Testis (tissue), 3 donors: Measurements from ENCODE around the gene HTATSF1. TPM values are rescaled to one million over a fixed set of nuclear protein-coding genes. Genes with fewer than 3 reads are reported as not detected.
A peak's percentile ranks its signal among the peaks of the same experiment; 100 is the strongest.

Source experiments
- DNase-seq: peaks from one replicate; pipeline ENCODE4 v3.0.0-alpha.2; 2019
- H3K27ac ChIP-seq, 2 donors: fragments of 200-600 bp; sonication (generic); one replicate each; pipeline ENCODE4 v1.5.1; 2019
- H3K27me3 ChIP-seq: fragments of 200-600 bp; sonication (generic); one replicate; pipeline ENCODE4 v1.5.1; 2019
- H3K36me3 ChIP-seq: fragments of 200-600 bp; sonication (generic); one replicate; pipeline ENCODE4 v1.5.1; 2017; ENCODE audit warnings: low read depth; ENCODE audit errors: missing control alignments
- H3K4me1 ChIP-seq: fragments of 200-600 bp; sonication (generic); one replicate; pipeline ENCODE4 v1.5.1; 2019
- H3K4me3 ChIP-seq, 2 donors: fragments of 200-600 bp; sonication (generic); one replicate each; pipeline ENCODE4 v1.5.1; 2017 to 2019
- H3K9me3 ChIP-seq: fragments of 200-600 bp; sonication (generic); one replicate; pipeline ENCODE4 v1.5.1; 2017
- CTCF ChIP-seq, 3 experiments: fragments of 450-650 bp in 2 of 3; fragments of 200-600 bp in 1 of 3; sonication (generic) in 1 of 3; IDR thresholded peaks; one replicate each; pipeline ENCODE4 v1.5.1; 2016 to 2019; ENCODE audit warnings: antibody characterized with exemption in 3 of 3, mild to moderate bottlenecking in 2 of 3, moderate library complexity in 1 of 3
- POLR2A ChIP-seq: fragments of 450-650 bp; IDR thresholded peaks from one replicate; pipeline ENCODE4 v1.6.1; 2017; ENCODE audit warnings: antibody characterized with exemption, mild to moderate bottlenecking, moderate library complexity
- whole genome bisulfite sequencing, 2 donors: methylation state at CpG; one replicate each; pipeline ENCODE4 v1.1.5; 2018; 5-methylcytosine and 5-hydroxymethylcytosine counted together
- intact Hi-C: fragments of 100-400 bp; cut with DNase I; formaldehyde crosslinking; loops from one replicate; pipeline ENCODE4 v1.15.1; 2023; ENCODE audit warnings: low total_unique reads
- polyA plus RNA-seq: library from polyadenylated mRNA; stranded (reverse); fragments of 350-450 nt; fragmentation: Illumina TruSeq; extraction: RNeasy Lipid Tissue Mini Kit (QIAGEN cat#74804); gene quantifications from one replicate; pipeline ENCODE4 v1.2.3, GENCODE V29; 2014; ENCODE audit warnings: low read depth, low replicate concordance; ENCODE audit not compliant: insufficient read depth
- total RNA-seq, 2 donors: library from RNA; depleted of rRNA; stranded (reverse); fragments of >200 nt; gene quantifications; one replicate each; pipeline ENCODE4 v1.2.3, GENCODE V29; 2016

HTATSF1 gene
- total and polyA plus RNA-seq, 3 donors from 2014 or later: 65.3 to 115 (median 103) TPM

GRCh38 chrX:136493011-136493410, 4.4 kb upstream of the HTATSF1 start:
- intact Hi-C loops: no loop called here
- no peaks in the 10 kb centered on the region for H3K27me3 ChIP-seq
- no peak overlapping the region for H3K27ac ChIP-seq
- H3K4me3 ChIP-seq: no peak overlapping the region
- no peaks in the 10 kb centered on the region for H3K9me3 ChIP-seq
- H3K4me1 ChIP-seq: no peaks in the 10 kb centered on the region
- 53 to 56% methylated on average over 1 of the region's 1 CpG for WGBS, 2 donors
- no peaks in the 10 kb centered on the region for H3K36me3 ChIP-seq
- TF ChIP-seq CTCF (IDR thresholded peaks at IDR 0.05) (no peak), POLR2A (no peak)
- no peak for DNase-seq

- Histone ChIP-seq H3K4me3 (no peak overlapping the region), H3K9me3 (no peaks in the 10 kb centered on the region), H3K36me3 (no peaks in the 10 kb centered on the region), H3K27me3 (no peaks in the 10 kb centered on the region), H3K4me1 (no peaks in the 10 kb centered on the region), H3K27ac (no peak overlapping the region)
- intact Hi-C loops: no loop called here
- no peak for DNase-seq
- TF ChIP-seq CTCF (IDR thresholded peaks at IDR 0.05) (no peak), POLR2A (no peak)
- WGBS, 2 donors: 58 to 59% methylated on average over 3 to 4 of the region's 4 CpGs
These were observed 2.3 kb upstream of the HTATSF1 start for GRCh38 chrX:136495043-136495442.

- H3K4me3 ChIP-seq: peak overlapping the region; percentile 57 to 76
- H3K27ac ChIP-seq: peak overlapping the region; percentile 85 to 94
- no peaks in the 10 kb centered on the region for H3K4me1 ChIP-seq
- WGBS, 2 donors: 1 to 3% methylated on average over 13 of the region's 13 CpGs
- H3K27me3 ChIP-seq: no peaks in the 10 kb centered on the region
- H3K36me3 ChIP-seq: no peaks in the 10 kb centered on the region
- intact Hi-C loops: no loop called here
- no peaks in the 10 kb centered on the region for H3K9me3 ChIP-seq
- TF ChIP-seq CTCF (IDR thresholded peaks at IDR 0.05) (no peak), POLR2A (no peak)
- no peak for DNase-seq
These were observed 1.1 kb upstream of the HTATSF1 start for GRCh38 chrX:136496186-136496763.

GRCh38 chrX:136496764-136497555, 432 bp upstream of the HTATSF1 start:
- intact Hi-C loops: no loop called here
- peak; percentile 91 for DNase-seq
- no peaks in the 10 kb centered on the region for H3K9me3 ChIP-seq
- no peaks in the 10 kb centered on the region for H3K36me3 ChIP-seq
- H3K4me1 ChIP-seq: no peaks in the 10 kb centered on the region
- WGBS, 2 donors: 0% methylated on average over 6 to 13 of the region's 111 CpGs
- TF ChIP-seq POLR2A: no peak
- no peak for TF ChIP-seq CTCF (IDR thresholded peaks at IDR 0.05)
- H3K27ac ChIP-seq: peak overlapping the region; percentile 85 to 94
- no peaks in the 10 kb centered on the region for H3K27me3 ChIP-seq
- peak overlapping the region; percentile 57 to 76 for H3K4me3 ChIP-seq
